ENCODE data around the gene LAIR2.
"Not testable (repeated sequence)": the region's sequence is repeated elsewhere in the genome, so short reads cannot be mapped to it uniquely, and the experiment has no call there.

Gene LAIR2

GRCh38 chr19:54466110-54466480 lies 36.5 kb upstream of the LAIR2 start:
- Histone ChIP-seq H3K27me3 (ENCODE audit: control insufficient read depth in 1 of 2, insufficient read depth in 2 of 2, low read length in 2 of 2) (peaks cover 9 to 10% of the 10 kb centered on the region in 2 donors), H3K4me1 (ENCODE audit: control insufficient read depth, insufficient read depth, low read length) (peaks cover 41% of the 10 kb centered on the region)
- H3K9ac ChIP-seq (ENCODE audit: low read length in 2 of 2); H3K4me3 ChIP-seq (ENCODE audit: low read length in 2 of 2); H3K36me3 ChIP-seq (ENCODE audit: control insufficient read depth in 2 of 2, insufficient read depth in 2 of 2, low read length in 2 of 2); H3K9me3 ChIP-seq (ENCODE audit: control insufficient read depth in 2 of 2, low read length in 2 of 2); H3K27ac ChIP-seq (ENCODE audit: low read length): not testable (repeated sequence)

GRCh38 chr19:54469496-54469934 lies 33.1 kb upstream of the LAIR2 start:
- no peak overlapping the region for H3K9ac ChIP-seq (ENCODE audit: low read length in 2 of 2)
- peaks cover 14% of the 10 kb centered on the region for H3K4me1 ChIP-seq (ENCODE audit: control insufficient read depth, insufficient read depth, low read length)

GRCh38 chr19:54470276-54470887 lies 32.2 kb upstream of the LAIR2 start:
- peak overlapping the region in 1 of 2 donors; percentile 66 for H3K4me3 ChIP-seq (ENCODE audit: low read length in 2 of 2)

More at GRCh38 chr19:54469496-54469934, 33.1 kb upstream of the LAIR2 start:
- Histone ChIP-seq H3K27ac (ENCODE audit: low read length) (no peak overlapping the region), H3K36me3 (ENCODE audit: control insufficient read depth in 2 of 2, insufficient read depth in 2 of 2, low read length in 2 of 2) (no peaks in the 10 kb centered on the region), H3K4me3 (ENCODE audit: low read length in 2 of 2) (no peak overlapping the region), H3K9me3 (ENCODE audit: control insufficient read depth in 2 of 2, low read length in 2 of 2) (no peaks in the 10 kb centered on the region), H3K27me3 (ENCODE audit: control insufficient read depth in 1 of 2, insufficient read depth in 2 of 2, low read length in 2 of 2) (peaks cover 19 to 24% of the 10 kb centered on the region in 2 donors)

GRCh38 chr19:54470991-54471782 lies 31.4 kb upstream of the LAIR2 start:
- Histone ChIP-seq H3K4me1 (ENCODE audit: control insufficient read depth, insufficient read depth, low read length) (peaks cover 8% of the 10 kb centered on the region), H3K4me3 (ENCODE audit: low read length in 2 of 2) (peak overlapping the region in 1 of 2 donors; percentile 66), H3K9ac (ENCODE audit: low read length in 2 of 2) (peak overlapping the region; percentile 29 to 38), H3K9me3 (ENCODE audit: control insufficient read depth in 2 of 2, low read length in 2 of 2) (no peaks in the 10 kb centered on the region), H3K27me3 (ENCODE audit: control insufficient read depth in 1 of 2, insufficient read depth in 2 of 2, low read length in 2 of 2) (peaks cover 21 to 26% of the 10 kb centered on the region in 2 donors), H3K27ac (ENCODE audit: low read length) (no peak overlapping the region), H3K36me3 (ENCODE audit: control insufficient read depth in 2 of 2, insufficient read depth in 2 of 2, low read length in 2 of 2) (no peaks in the 10 kb centered on the region)

More at GRCh38 chr19:54470276-54470887, 32.2 kb upstream of the LAIR2 start:
- Histone ChIP-seq H3K27ac (ENCODE audit: low read length) (no peak overlapping the region), H3K9me3 (ENCODE audit: control insufficient read depth in 2 of 2, low read length in 2 of 2) (no peaks in the 10 kb centered on the region), H3K4me1 (ENCODE audit: control insufficient read depth, insufficient read depth, low read length) (peaks cover 8% of the 10 kb centered on the region), H3K9ac (ENCODE audit: low read length in 2 of 2) (no peak overlapping the region), H3K27me3 (ENCODE audit: control insufficient read depth in 1 of 2, insufficient read depth in 2 of 2, low read length in 2 of 2) (peaks cover 21 to 26% of the 10 kb centered on the region in 2 donors), H3K36me3 (ENCODE audit: control insufficient read depth in 2 of 2, insufficient read depth in 2 of 2, low read length in 2 of 2) (no peaks in the 10 kb centered on the region)

DNA sequence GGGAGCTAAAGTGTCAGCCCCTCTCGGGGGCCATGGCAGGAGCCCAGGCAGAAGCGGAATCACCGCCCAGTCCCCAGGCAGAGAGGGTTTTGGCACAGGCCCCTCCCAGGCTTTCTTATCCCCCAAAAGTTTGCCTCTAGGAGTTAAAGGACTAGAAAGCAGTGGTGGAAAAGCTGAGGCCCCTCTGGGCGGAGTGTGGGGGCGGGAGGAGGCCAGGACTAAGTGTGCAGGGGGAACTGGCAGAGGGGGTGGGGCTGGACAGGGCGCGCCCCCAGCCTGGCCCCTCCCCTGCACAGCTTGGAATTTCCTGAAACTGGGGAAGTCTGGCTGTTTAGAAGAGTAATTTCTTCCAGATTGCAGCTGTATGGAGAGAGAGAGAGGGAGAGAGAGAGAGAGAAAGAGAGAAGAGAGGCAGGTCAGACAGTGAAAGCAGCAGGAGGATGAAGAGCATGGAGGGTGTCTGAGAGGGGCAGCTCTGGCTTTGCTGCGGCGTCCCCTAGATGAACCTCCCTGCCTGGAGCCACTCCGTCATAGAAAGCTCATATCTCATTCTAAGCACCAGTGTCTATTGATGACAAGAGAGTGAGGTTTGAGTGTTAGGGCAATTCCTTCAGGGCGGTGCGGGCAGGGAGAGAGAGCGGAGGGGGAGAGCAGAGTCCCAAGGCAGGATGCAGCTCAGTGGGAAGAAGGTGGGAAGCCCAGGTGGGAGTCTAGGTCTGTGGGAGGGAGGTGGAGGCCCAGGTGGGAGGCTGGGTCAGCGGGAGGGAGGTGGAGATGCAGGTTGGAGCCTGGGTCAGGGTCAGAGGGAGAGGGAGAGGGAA lies 29.4 kb upstream of the LAIR2 start, which contains the start of gene CDC42EP5:
TSS of gene CDC42EP5 (minus strand) at position 226 of the 821 bp plus-strand sequence. CDS start 7,749 bp downstream, outside the sequence.
- peak within 1 kb of the TSS; percentile 18 for H3K27ac ChIP-seq (ENCODE audit: low read length)
- H3K27me3 ChIP-seq (ENCODE audit: control insufficient read depth in 1 of 2, insufficient read depth in 2 of 2, low read length in 2 of 2): peaks cover 25 to 32% of the 10 kb centered on the region in 2 donors
- no peaks in the 10 kb centered on the region for H3K9me3 ChIP-seq (ENCODE audit: control insufficient read depth in 2 of 2, low read length in 2 of 2)
- peaks cover 8% of the 10 kb centered on the region for H3K4me1 ChIP-seq (ENCODE audit: control insufficient read depth, insufficient read depth, low read length)
- H3K4me3 ChIP-seq (ENCODE audit: low read length in 2 of 2): peak within 1 kb of the TSS; percentile 35 to 64
- H3K9ac ChIP-seq (ENCODE audit: low read length in 2 of 2): peak within 1 kb of the TSS in 1 of 2 donors; percentile 5
- no peaks in the 10 kb centered on the region for H3K36me3 ChIP-seq (ENCODE audit: control insufficient read depth in 2 of 2, insufficient read depth in 2 of 2, low read length in 2 of 2)

GRCh38 chr19:54473892-54474372 lies 28.7 kb upstream of the LAIR2 start:
- H3K9ac ChIP-seq (ENCODE audit: low read length in 2 of 2): no peak overlapping the region
- peaks cover 11% of the 10 kb centered on the region for H3K4me1 ChIP-seq (ENCODE audit: control insufficient read depth, insufficient read depth, low read length)
- H3K9me3 ChIP-seq (ENCODE audit: control insufficient read depth in 2 of 2, low read length in 2 of 2): no peaks in the 10 kb centered on the region
- H3K4me3 ChIP-seq (ENCODE audit: low read length in 2 of 2): peak overlapping the region; percentile 35 to 64
- peak overlapping the region; percentile 18 for H3K27ac ChIP-seq (ENCODE audit: low read length)
- H3K27me3 ChIP-seq (ENCODE audit: control insufficient read depth in 1 of 2, insufficient read depth in 2 of 2, low read length in 2 of 2): peaks cover 28 to 32% of the 10 kb centered on the region in 2 donors
- H3K36me3 ChIP-seq (ENCODE audit: control insufficient read depth in 2 of 2, insufficient read depth in 2 of 2, low read length in 2 of 2): no peaks in the 10 kb centered on the region

DNA sequence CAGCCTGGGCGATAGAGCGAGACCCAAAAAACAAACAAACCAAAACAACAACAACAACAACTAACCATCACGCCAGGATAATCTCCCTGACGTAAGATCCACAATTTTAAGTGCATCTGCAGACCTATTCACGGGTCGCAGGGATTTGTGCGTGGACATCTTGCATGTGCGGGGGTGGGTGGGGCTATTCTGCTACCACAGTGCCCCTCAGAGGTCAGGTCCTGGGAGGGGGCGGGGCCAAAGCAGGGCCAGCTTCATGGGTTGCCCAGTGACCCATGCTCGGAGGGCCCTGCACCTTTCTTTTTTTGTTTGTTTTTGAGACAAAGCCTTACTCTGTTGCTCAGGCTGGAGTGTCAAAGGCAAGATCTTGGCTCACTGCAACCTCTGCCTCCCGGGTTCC lies 26.9 kb upstream of the LAIR2 start:
- no peak overlapping the region for H3K27ac ChIP-seq (ENCODE audit: low read length)
- no peak overlapping the region for H3K4me3 ChIP-seq (ENCODE audit: low read length in 2 of 2)
- H3K27me3 ChIP-seq (ENCODE audit: control insufficient read depth in 1 of 2, insufficient read depth in 2 of 2, low read length in 2 of 2): peaks cover 21 to 26% of the 10 kb centered on the region in 2 donors
- H3K36me3 ChIP-seq (ENCODE audit: control insufficient read depth in 2 of 2, insufficient read depth in 2 of 2, low read length in 2 of 2): no peaks in the 10 kb centered on the region
- H3K9ac ChIP-seq (ENCODE audit: low read length in 2 of 2): no peak overlapping the region
- H3K9me3 ChIP-seq (ENCODE audit: control insufficient read depth in 2 of 2, low read length in 2 of 2): no peaks in the 10 kb centered on the region
- H3K4me1 ChIP-seq (ENCODE audit: control insufficient read depth, insufficient read depth, low read length): peaks cover 10% of the 10 kb centered on the region

- peaks cover 16% of the 10 kb centered on the region in 2 donors for H3K27me3 ChIP-seq (ENCODE audit: control insufficient read depth in 1 of 2, insufficient read depth in 2 of 2, low read length in 2 of 2)
- H3K27ac ChIP-seq (ENCODE audit: low read length): no peak overlapping the region
Observed at GRCh38 chr19:54477650-54478049, 25.0 kb upstream of the LAIR2 start.

DNA sequence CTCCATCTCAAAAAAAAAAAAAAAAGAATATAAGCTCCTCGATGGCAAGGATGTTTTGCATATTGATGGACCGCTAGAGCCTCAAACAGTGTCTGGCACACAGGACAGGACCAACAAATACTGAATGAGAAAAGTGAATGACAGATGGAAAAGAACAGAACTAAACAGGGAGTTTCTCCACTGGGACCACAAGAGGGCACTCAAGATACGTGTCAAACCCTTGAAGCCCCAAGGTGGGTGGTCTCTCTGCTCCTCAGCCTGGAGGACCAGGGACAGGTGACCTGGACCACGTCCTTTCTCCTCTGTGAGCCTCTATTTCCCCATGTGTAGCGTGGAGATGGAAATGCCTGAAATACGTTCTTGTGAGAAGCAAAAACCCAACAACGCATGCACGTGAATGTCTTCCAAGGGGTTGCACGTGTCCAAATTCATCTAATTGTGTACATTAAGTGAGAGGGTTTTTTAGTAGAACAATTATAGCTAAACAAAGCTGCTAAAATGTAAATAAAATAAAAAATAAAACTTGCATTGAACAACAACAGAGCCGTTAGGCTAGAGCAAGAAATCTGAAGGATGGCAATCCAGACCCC lies 23.9 kb upstream of the LAIR2 start:
- Histone ChIP-seq H3K4me1 (ENCODE audit: control insufficient read depth, insufficient read depth, low read length) (peaks cover 4% of the 10 kb centered on the region), H3K27ac (ENCODE audit: low read length) (no peak overlapping the region), H3K9me3 (ENCODE audit: control insufficient read depth in 2 of 2, low read length in 2 of 2) (no peaks in the 10 kb centered on the region), H3K27me3 (ENCODE audit: control insufficient read depth in 1 of 2, insufficient read depth in 2 of 2, low read length in 2 of 2) (peaks cover 12% of the 10 kb centered on the region in 2 donors), H3K36me3 (ENCODE audit: control insufficient read depth in 2 of 2, insufficient read depth in 2 of 2, low read length in 2 of 2) (no peaks in the 10 kb centered on the region), H3K9ac (ENCODE audit: low read length in 2 of 2) (no peak overlapping the region), H3K4me3 (ENCODE audit: low read length in 2 of 2) (no peak overlapping the region)

More at GRCh38 chr19:54477650-54478049, 25.0 kb upstream of the LAIR2 start:
- no peak overlapping the region for H3K9ac ChIP-seq (ENCODE audit: low read length in 2 of 2)
- no peaks in the 10 kb centered on the region for H3K36me3 ChIP-seq (ENCODE audit: control insufficient read depth in 2 of 2, insufficient read depth in 2 of 2, low read length in 2 of 2)
- no peak overlapping the region for H3K4me3 ChIP-seq (ENCODE audit: low read length in 2 of 2)
- peaks cover 5% of the 10 kb centered on the region for H3K4me1 ChIP-seq (ENCODE audit: control insufficient read depth, insufficient read depth, low read length)
- no peaks in the 10 kb centered on the region for H3K9me3 ChIP-seq (ENCODE audit: control insufficient read depth in 2 of 2, low read length in 2 of 2)

- Histone ChIP-seq H3K9me3 (ENCODE audit: control insufficient read depth in 2 of 2, low read length in 2 of 2) (no peaks in the 10 kb centered on the region), H3K4me3 (ENCODE audit: low read length in 2 of 2) (no peak overlapping the region), H3K36me3 (ENCODE audit: control insufficient read depth in 2 of 2, insufficient read depth in 2 of 2, low read length in 2 of 2) (no peaks in the 10 kb centered on the region), H3K4me1 (ENCODE audit: control insufficient read depth, insufficient read depth, low read length) (peaks cover 3% of the 10 kb centered on the region), H3K27me3 (ENCODE audit: control insufficient read depth in 1 of 2, insufficient read depth in 2 of 2, low read length in 2 of 2) (peaks cover 6 to 7% of the 10 kb centered on the region in 2 donors), H3K27ac (ENCODE audit: low read length) (no peak overlapping the region), H3K9ac (ENCODE audit: low read length in 2 of 2) (no peak overlapping the region)
Observed at GRCh38 chr19:54480051-54480450, 22.6 kb upstream of the LAIR2 start.
